Neuronal stem cell (in vitro differentiated cells): Measurements from ENCODE around the gene NAA60.
A peak's percentile ranks its signal among the peaks of the same experiment; 100 is the strongest.

Experiments used
- DNase-seq: peaks from one replicate; pipeline ENCODE4 v3.0.0-alpha.2; 2013; ENCODE audit warnings: low spot score
- H2AFZ ChIP-seq: one replicate; pipeline ENCODE4 v1.6.1; 2013; ENCODE audit warnings: mild to moderate bottlenecking, low read length, inconsistent platforms
- H2AK5ac ChIP-seq: 2 replicates; pipeline ENCODE4 v1.6.1; 2013; ENCODE audit warnings: low read depth, mild to moderate bottlenecking, inconsistent platforms, low read length, moderate library complexity, mixed read lengths
- H2BK120ac ChIP-seq: 2 replicates; pipeline ENCODE4 v1.6.1; 2013; ENCODE audit warnings: low read depth, mild to moderate bottlenecking, inconsistent platforms, low read length, moderate library complexity, mixed read lengths
- H2BK12ac ChIP-seq: one replicate; pipeline ENCODE4 v1.6.1; 2013; ENCODE audit warnings: low read length, inconsistent platforms
- H2BK15ac ChIP-seq: 2 replicates; pipeline ENCODE4 v1.6.1; 2013; ENCODE audit warnings: mild to moderate bottlenecking, low read length, inconsistent platforms, mixed read lengths
- H2BK5ac ChIP-seq: one replicate; pipeline ENCODE4 v1.6.1; 2013; ENCODE audit warnings: inconsistent platforms, mild to moderate bottlenecking, low read length, moderate library complexity
- H3K14ac ChIP-seq: one replicate; pipeline ENCODE4 v1.6.1; 2013; ENCODE audit warnings: low read length, inconsistent platforms
- H3K18ac ChIP-seq: 2 replicates; pipeline ENCODE4 v1.6.1; 2013; ENCODE audit warnings: low read length, inconsistent platforms
- H3K23ac ChIP-seq: 2 replicates; pipeline ENCODE4 v1.6.1; 2013; ENCODE audit warnings: low read depth, mild to moderate bottlenecking, mixed read lengths, low read length, inconsistent platforms; ENCODE audit not compliant: poor library complexity
- H3K27ac ChIP-seq: replicated peaks from 3 replicates; pipeline ENCODE4 v1.5.1; 2013; ENCODE audit warnings: low read length, inconsistent platforms
- H3K27me3 ChIP-seq, 3 experiments: 2 replicates each; pipeline ENCODE4 v1.6.1; 2013; ENCODE audit warnings: low read length in 3 of 3, mild to moderate bottlenecking in 2 of 3, inconsistent platforms in 1 of 3, low read depth in 1 of 3, mixed read lengths in 1 of 3, moderate library complexity in 1 of 3; ENCODE audit not compliant: control insufficient read depth in 3 of 3, insufficient read depth in 3 of 3
- H3K36me3 ChIP-seq, 2 donors: replicated peaks in 1 of 2; 2 replicates each; pipeline ENCODE4 v1.6.1; 2013; ENCODE audit warnings: low read length in 2 of 2; ENCODE audit not compliant: control insufficient read depth in 2 of 2, insufficient read depth in 2 of 2
- H3K4ac ChIP-seq: 2 replicates; pipeline ENCODE4 v1.6.1; 2013; ENCODE audit warnings: inconsistent platforms, mild to moderate bottlenecking, low read length, moderate library complexity
- H3K4me1 ChIP-seq, 2 donors: 1 replicate in 1 of 2; 2 replicates in 1 of 2; pipeline ENCODE4 v1.6.1; 2013; ENCODE audit warnings: low read length in 2 of 2, low read depth in 1 of 2; ENCODE audit not compliant: control insufficient read depth in 2 of 2, insufficient read depth in 1 of 2
- H3K4me2 ChIP-seq: one replicate; pipeline ENCODE4 v1.6.1; 2013; ENCODE audit warnings: mild to moderate bottlenecking, low read length, inconsistent platforms; ENCODE audit not compliant: insufficient read depth, poor library complexity, severe bottlenecking
- H3K4me3 ChIP-seq, 2 donors: 2 replicates each; pipeline ENCODE4 v1.5.1; 2013; ENCODE audit warnings: low read length in 2 of 2, mild to moderate bottlenecking in 2 of 2, inconsistent platforms in 1 of 2, moderate library complexity in 1 of 2
- H3K79me1 ChIP-seq: one replicate; pipeline ENCODE4 v1.6.1; 2013; ENCODE audit warnings: low read depth, mild to moderate bottlenecking, inconsistent platforms, low read length, moderate library complexity
- H3K9ac ChIP-seq: one replicate; pipeline ENCODE4 v1.6.1; 2013; ENCODE audit warnings: mild to moderate bottlenecking, low read depth, low read length, inconsistent platforms; ENCODE audit not compliant: poor library complexity
- H3K9me3 ChIP-seq, 2 donors: replicated peaks in 1 of 2; 2 replicates each; pipeline versions ENCODE3 to v1.6.1; 2013; ENCODE audit warnings: low read length in 2 of 2, mild to moderate bottlenecking in 2 of 2, inconsistent platforms in 1 of 2, low read depth in 1 of 2, mixed read lengths in 1 of 2, moderate library complexity in 1 of 2; ENCODE audit not compliant: control insufficient read depth in 2 of 2, insufficient read depth in 1 of 2
- H4K8ac ChIP-seq: one replicate; pipeline ENCODE4 v1.6.1; 2013; ENCODE audit warnings: low read depth, mild to moderate bottlenecking, inconsistent platforms, low read length, moderate library complexity
- H4K91ac ChIP-seq: one replicate; pipeline ENCODE4 v1.6.1; 2013; ENCODE audit warnings: low read length, low read depth, mild to moderate bottlenecking, inconsistent platforms; ENCODE audit not compliant: poor library complexity
- WGBS, 2 donors: extraction: QIAGEN DNeasy Blood & Tissue Kit; methylation state at CpG; one replicate each; pipeline ENCODE4 v1.1.7; 2013; ENCODE audit warnings: missing lambda C conversion rate in 2 of 2, mixed read lengths in 1 of 2; ENCODE audit not compliant: insufficient read length in 2 of 2, insufficient replicate concordance in 1 of 2; ENCODE audit errors: extremely low coverage in 2 of 2; 5-methylcytosine and 5-hydroxymethylcytosine counted together

NAA60 gene

GRCh38 chr16:3501783-3502400 lies 58.4 kb downstream of the NAA60 start:
- Histone ChIP-seq H3K4me2 (peak overlapping the region; percentile 54), H2AK5ac (no peak overlapping the region), H3K23ac (no peak overlapping the region), H3K9ac (peak overlapping the region; percentile 1), H2BK120ac (no peak overlapping the region), H3K4ac (no peak overlapping the region), H4K91ac (no peak overlapping the region), H3K27ac (no peak overlapping the region), H3K27me3 (no peaks in the 10 kb centered on the region), H3K18ac (no peak overlapping the region), H3K4me1 (peaks cover 0 to 4% of the 10 kb centered on the region in 2 donors), H4K8ac (no peak overlapping the region), H2BK15ac (no peak overlapping the region), H2BK5ac (no peak overlapping the region), H3K4me3 (peak overlapping the region; percentile 82 to 87), H2BK12ac (no peak overlapping the region), H3K36me3 (peaks cover 2 to 24% of the 10 kb centered on the region in 2 donors), H3K14ac (no peak overlapping the region), H3K9me3 (no peaks in the 10 kb centered on the region), H3K79me1 (no peaks in the 10 kb centered on the region), H2AFZ (peak overlapping the region; percentile 93)
- no peak for DNase-seq
- no CpG with 5 or more reads among the region's 22 CpGs for WGBS, 2 donors

- Histone ChIP-seq H3K79me1 (no peaks in the 10 kb centered on the region), H3K9ac (no peak overlapping the region), H4K8ac (no peak overlapping the region), H3K23ac (no peak overlapping the region), H4K91ac (no peak overlapping the region), H2BK120ac (no peak overlapping the region), H2AK5ac (no peak overlapping the region), H2AFZ (no peak overlapping the region), H2BK12ac (no peak overlapping the region), H3K4ac (no peak overlapping the region), H3K27me3 (no peaks in the 10 kb centered on the region), H3K4me1 (peaks cover 0 to 4% of the 10 kb centered on the region in 2 donors), H3K18ac (no peak overlapping the region), H3K14ac (no peak overlapping the region), H3K27ac (no peak overlapping the region), H2BK15ac (no peak overlapping the region), H3K9me3 (no peaks in the 10 kb centered on the region), H2BK5ac (no peak overlapping the region), H3K4me3 (no peak overlapping the region), H3K4me2 (no peak overlapping the region), H3K36me3 (peaks cover 5 to 39% of the 10 kb centered on the region in 2 donors)
- DNase-seq, result no peak
- WGBS, 2 donors, result no CpG with 5 or more reads among the region's 6 CpGs
Observed at GRCh38 chr16:3503523-3503922, 60.0 kb downstream of the NAA60 start.

GRCh38 chr16:3508736-3509135 lies 65.3 kb downstream of the NAA60 start:
- Histone ChIP-seq H2BK12ac (no peak overlapping the region), H2BK120ac (no peak overlapping the region), H3K79me1 (no peaks in the 10 kb centered on the region), H3K18ac (no peak overlapping the region), H3K14ac (no peak overlapping the region), H3K36me3 (peaks cover 23 to 82% of the 10 kb centered on the region in 2 donors), H3K4me2 (no peak overlapping the region), H2BK15ac (no peak overlapping the region), H2BK5ac (no peak overlapping the region), H3K4ac (no peak overlapping the region), H3K9ac (no peak overlapping the region), H3K9me3 (no peaks in the 10 kb centered on the region), H4K91ac (no peak overlapping the region), H4K8ac (no peak overlapping the region), H3K27ac (no peak overlapping the region), H3K4me1 (no peaks in the 10 kb centered on the region), H3K27me3 (no peaks in the 10 kb centered on the region), H3K23ac (no peak overlapping the region), H2AK5ac (no peak overlapping the region), H2AFZ (no peak overlapping the region), H3K4me3 (no peak overlapping the region)
- DNase-seq, result no peak
- WGBS, 2 donors, result no CpG with 5 or more reads among the region's 7 CpGs

- DNase-seq, result no peak
- Histone ChIP-seq H2BK15ac (no peak overlapping the region), H3K18ac (no peak overlapping the region), H3K4ac (no peak overlapping the region), H3K14ac (no peak overlapping the region), H3K23ac (no peak overlapping the region), H2BK5ac (no peak overlapping the region), H3K27ac (no peak overlapping the region), H4K91ac (no peak overlapping the region), H2BK12ac (no peak overlapping the region), H2AFZ (no peak overlapping the region), H2AK5ac (no peak overlapping the region), H4K8ac (no peak overlapping the region), H3K36me3 (peaks cover 29 to 85% of the 10 kb centered on the region in 2 donors), H2BK120ac (no peak overlapping the region), H3K79me1 (no peaks in the 10 kb centered on the region), H3K4me3 (no peak overlapping the region), H3K9me3 (no peaks in the 10 kb centered on the region), H3K4me2 (no peak overlapping the region), H3K4me1 (no peaks in the 10 kb centered on the region), H3K27me3 (no peaks in the 10 kb centered on the region), H3K9ac (no peak overlapping the region)
- WGBS, 2 donors, result no CpG with 5 or more reads among the region's 13 CpGs
Observed at GRCh38 chr16:3509470-3509928, 66.0 kb downstream of the NAA60 start.
